Activated T-cell treated with anti-CD3 and anti-CD28 coated beads, Interleukin-2, amount 50 U/mL, for 4 hours (primary cell): ENCODE data around the gene AFAP1L2. TPM values are rescaled to one million over a fixed set of nuclear protein-coding genes. Genes with fewer than 3 reads are reported as not detected.

ENCODE experiments used
- ATAC-seq, 2 donors: fragments of 200-7000 bp; cut with Tn5 transposase; one replicate each; pipeline ENCODE4 v1.10.0; 2021
- DNase-seq: peaks from one replicate; pipeline ENCODE4 v3.0.0-alpha.2; 2020
- H3K27me3 Mint-ChIP-seq: one replicate; pipeline ENCODE4 v1.8.0; 2021; ENCODE audit warnings: low read depth, mixed read lengths
- H3K36me3 Mint-ChIP-seq: one replicate; pipeline ENCODE4 v1.8.0; 2022; ENCODE audit warnings: mixed read lengths; ENCODE audit not compliant: insufficient read depth
- H3K4me1 Mint-ChIP-seq: one replicate; pipeline ENCODE4 v1.8.0; 2021; ENCODE audit warnings: low read depth, mixed read lengths
- H3K4me3 Mint-ChIP-seq: one replicate; pipeline ENCODE4 v1.8.0; 2021; ENCODE audit warnings: mild to moderate bottlenecking, moderate library complexity, mixed read lengths
- H3K9me3 Mint-ChIP-seq: one replicate; pipeline ENCODE4 v1.8.0; 2021; ENCODE audit warnings: mixed read lengths
- total RNA-seq, 3 donors: library from RNA; stranded (reverse); gene quantifications; one replicate each; pipeline ENCODE4 v1.2.1, GENCODE V29; 2021

The AFAP1L2 gene
- total RNA-seq, 3 donors from 2014 or later = 0.20 to 0.45 (median 0.33) TPM

GRCh38 chr10:114402233-114402632 lies 2.1 kb downstream of the AFAP1L2 start:
- peaks cover 66% of the 10 kb centered on the region for H3K27me3 Mint-ChIP-seq
- no peak overlapping the region for H3K4me3 Mint-ChIP-seq
- DNase-seq (no peak), ATAC-seq (no peak)
- H3K9me3 Mint-ChIP-seq = no peaks in the 10 kb centered on the region
- H3K36me3 Mint-ChIP-seq = no peaks in the 10 kb centered on the region
- peaks cover 14% of the 10 kb centered on the region for H3K4me1 Mint-ChIP-seq

GRCh38 chr10:114401195-114401791 lies 3.0 kb downstream of the AFAP1L2 start:
- Mint-ChIP-seq H3K4me3 (no peak overlapping the region), H3K27me3 (peaks cover 63% of the 10 kb centered on the region), H3K4me1 (peaks cover 14% of the 10 kb centered on the region), H3K36me3 (no peaks in the 10 kb centered on the region), H3K9me3 (no peaks in the 10 kb centered on the region)
- DNase-seq (no peak), ATAC-seq (no peak)

GRCh38 chr10:114400091-114400490 lies 4.2 kb downstream of the AFAP1L2 start:
- Mint-ChIP-seq H3K4me1 (peaks cover 12% of the 10 kb centered on the region), H3K9me3 (no peaks in the 10 kb centered on the region), H3K4me3 (no peak overlapping the region), H3K36me3 (no peaks in the 10 kb centered on the region), H3K27me3 (peaks cover 61% of the 10 kb centered on the region)
- DNase-seq (no peak), ATAC-seq (no peak)

GRCh38 chr10:114399576-114399975 lies 4.7 kb downstream of the AFAP1L2 start:
- H3K9me3 Mint-ChIP-seq = no peaks in the 10 kb centered on the region
- peaks cover 61% of the 10 kb centered on the region for H3K27me3 Mint-ChIP-seq
- DNase-seq (no peak), ATAC-seq (no peak)
- peaks cover 9% of the 10 kb centered on the region for H3K4me1 Mint-ChIP-seq
- H3K4me3 Mint-ChIP-seq = no peak overlapping the region
- no peaks in the 10 kb centered on the region for H3K36me3 Mint-ChIP-seq

- peaks cover 66% of the 10 kb centered on the region for H3K27me3 Mint-ChIP-seq
- H3K4me1 Mint-ChIP-seq = peaks cover 9% of the 10 kb centered on the region
- ATAC-seq (no peak), DNase-seq (no peak)
- H3K36me3 Mint-ChIP-seq = no peaks in the 10 kb centered on the region
- H3K4me3 Mint-ChIP-seq = no peak overlapping the region
- H3K9me3 Mint-ChIP-seq = no peaks in the 10 kb centered on the region
Observed at GRCh38 chr10:114398587-114399331, 5.5 kb downstream of the AFAP1L2 start.

- Mint-ChIP-seq H3K4me1 (peaks cover 2% of the 10 kb centered on the region), H3K36me3 (no peaks in the 10 kb centered on the region), H3K9me3 (no peaks in the 10 kb centered on the region), H3K27me3 (peaks cover 64% of the 10 kb centered on the region), H3K4me3 (no peak overlapping the region)
- no peak for ATAC-seq
- no peak for DNase-seq
Observed at GRCh38 chr10:114397651-114398145, 6.6 kb downstream of the AFAP1L2 start.

GRCh38 chr10:114396464-114396863 lies 7.8 kb downstream of the AFAP1L2 start:
- no peaks in the 10 kb centered on the region for H3K9me3 Mint-ChIP-seq
- H3K4me3 Mint-ChIP-seq = no peak overlapping the region
- no peak for ATAC-seq
- H3K4me1 Mint-ChIP-seq = peaks cover 2% of the 10 kb centered on the region
- no peaks in the 10 kb centered on the region for H3K36me3 Mint-ChIP-seq
- no peak for DNase-seq
- peaks cover 54% of the 10 kb centered on the region for H3K27me3 Mint-ChIP-seq

GRCh38 chr10:114395366-114396022 lies 8.8 kb downstream of the AFAP1L2 start:
- Mint-ChIP-seq H3K9me3 (no peaks in the 10 kb centered on the region), H3K4me1 (peaks cover 2% of the 10 kb centered on the region), H3K36me3 (no peaks in the 10 kb centered on the region), H3K4me3 (no peak overlapping the region), H3K27me3 (peaks cover 48% of the 10 kb centered on the region)
- DNase-seq (no peak), ATAC-seq (no peak)

- H3K4me3 Mint-ChIP-seq = no peak overlapping the region
- DNase-seq (no peak), ATAC-seq (no peak)
- peaks cover 2% of the 10 kb centered on the region for H3K4me1 Mint-ChIP-seq
- H3K27me3 Mint-ChIP-seq = peaks cover 39% of the 10 kb centered on the region
- H3K36me3 Mint-ChIP-seq = no peaks in the 10 kb centered on the region
- H3K9me3 Mint-ChIP-seq = no peaks in the 10 kb centered on the region
Observed at GRCh38 chr10:114394531-114394930, 9.8 kb downstream of the AFAP1L2 start.

- peaks cover 2% of the 10 kb centered on the region for H3K4me1 Mint-ChIP-seq
- no peak overlapping the region for H3K4me3 Mint-ChIP-seq
- H3K9me3 Mint-ChIP-seq = no peaks in the 10 kb centered on the region
- ATAC-seq (no peak), DNase-seq (no peak)
- H3K27me3 Mint-ChIP-seq = peaks cover 34% of the 10 kb centered on the region
- H3K36me3 Mint-ChIP-seq = no peaks in the 10 kb centered on the region
Observed at GRCh38 chr10:114393886-114394285, 10.4 kb downstream of the AFAP1L2 start.

- H3K9me3 Mint-ChIP-seq = no peaks in the 10 kb centered on the region
- ATAC-seq = no peak
- H3K27me3 Mint-ChIP-seq = peaks cover 33% of the 10 kb centered on the region
- H3K36me3 Mint-ChIP-seq = no peaks in the 10 kb centered on the region
- peaks cover 2% of the 10 kb centered on the region for H3K4me1 Mint-ChIP-seq
- H3K4me3 Mint-ChIP-seq = no peak overlapping the region
- DNase-seq = no peak
Observed at GRCh38 chr10:114393482-114393881, 10.8 kb downstream of the AFAP1L2 start.

GRCh38 chr10:114392112-114392835 lies 12.0 kb downstream of the AFAP1L2 start:
- DNase-seq = no peak
- Mint-ChIP-seq H3K9me3 (no peaks in the 10 kb centered on the region), H3K4me3 (no peak overlapping the region), H3K4me1 (no peaks in the 10 kb centered on the region), H3K27me3 (peaks cover 29% of the 10 kb centered on the region), H3K36me3 (no peaks in the 10 kb centered on the region)
- ATAC-seq = no peak

- no peak for DNase-seq
- Mint-ChIP-seq H3K36me3 (no peaks in the 10 kb centered on the region), H3K4me3 (no peak overlapping the region), H3K9me3 (no peaks in the 10 kb centered on the region), H3K4me1 (no peaks in the 10 kb centered on the region), H3K27me3 (peaks cover 29% of the 10 kb centered on the region)
- ATAC-seq = no peak
Observed at GRCh38 chr10:114391599-114391998, 12.7 kb downstream of the AFAP1L2 start.

- peaks cover 18% of the 10 kb centered on the region for H3K27me3 Mint-ChIP-seq
Observed at GRCh38 chr10:114389426-114389825, 14.9 kb downstream of the AFAP1L2 start.

More at GRCh38 chr10:114389426-114389825, 14.9 kb downstream of the AFAP1L2 start:
- Mint-ChIP-seq H3K4me1 (no peaks in the 10 kb centered on the region), H3K4me3 (no peak overlapping the region), H3K9me3 (no peaks in the 10 kb centered on the region), H3K36me3 (no peaks in the 10 kb centered on the region)
- DNase-seq = no peak
- ATAC-seq = no peak
